HCT116 (cell line): Measurements from ENCODE around the gene CHCT1. TPM values are rescaled to one million over a fixed set of nuclear protein-coding genes. Genes with fewer than 3 reads are reported as not detected.

Experiments used
- ATAC-seq: fragments of 200-7000 bp; cut with Tn5 transposase; 2 replicates; pipeline ENCODE4 v1.9.1; 2020; ENCODE audit warnings: mild to moderate bottlenecking, moderate library complexity
- BruUV-seq: library from RNA; stranded (reverse); fragments of 400-500 nt; replicated peaks from 2 replicates; lab custom pipeline; 2021; lab: Mats Ljungman, UMichigan
- CTCF ChIA-PET: fragments of 300-600 bp; sonication (Branson Sonifier 250); formaldehyde crosslinking; loops from one replicate; lab custom pipeline; 2021; ENCODE audit warnings: antibody characterized with exemption; lab: Charles Lee
- POLR2A ChIA-PET: fragments of 300-600, 350-600 bp; sonication (Branson Sonifier 250); formaldehyde crosslinking; loops from one replicate; lab custom pipeline; 2021; ENCODE audit warnings: antibody characterized with exemption; lab: Charles Lee
- RAD21 ChIA-PET, 2 experiments: fragments of 300-600 bp; sonication (Branson Sonifier 250); formaldehyde crosslinking; loops; one replicate each; lab custom pipeline; 2023; ENCODE audit warnings: low total read pairs in 2 of 2; ENCODE audit not compliant: uncharacterized antibody in 2 of 2, unreplicated experiment in 2 of 2, low non-redundant PET in 1 of 2; lab: Charles Lee
- DNase-seq: peaks from one replicate; pipeline ENCODE4 v3.0.0-alpha.2; 2010; ENCODE audit warnings: low read depth, low spot score
- H2AFZ ChIP-seq: fragments of 200-600 bp; shearing (Covaris generic), sonication (generic); 2 replicates; pipeline ENCODE4 v1.6.1; 2017; ENCODE audit warnings: low read depth, mixed run types, mixed read lengths, antibody characterized with exemption, low read length; ENCODE audit not compliant: poor library complexity, severe bottlenecking
- H3K27ac ChIP-seq: 2 replicates; pipeline ENCODE4 v1.5.1; 2012; ENCODE audit warnings: low read depth, low read length
- H3K27me3 ChIP-seq: fragments of 200-600 bp; sonication (generic); 2 replicates; pipeline ENCODE4 v1.6.1; 2016; ENCODE audit warnings: mixed run types, low read length, mixed read lengths; ENCODE audit not compliant: insufficient read depth
- H3K36me3 ChIP-seq, 2 experiments: fragments of 200-500 bp in 1 of 2; fragments of 200-600 bp in 1 of 2; sonication (Bioruptor generic) in 1 of 2; sonication (generic) in 1 of 2; 2 replicates each; pipeline versions ENCODE4 v1.5.1 to v1.6.1; 2014 to 2016; ENCODE audit warnings: low read length in 2 of 2, inconsistent platforms in 1 of 2, mixed read lengths in 1 of 2, mixed run types in 1 of 2; ENCODE audit not compliant: insufficient read depth in 2 of 2, control insufficient read depth in 1 of 2
- H3K4me1 ChIP-seq, 2 experiments: fragments of 200-600 bp in 1 of 2; sonication (generic) in 1 of 2; 2 replicates each; pipeline versions ENCODE4 v1.5.1 to v1.6.1; 2012 to 2017; ENCODE audit warnings: low read length in 2 of 2, inconsistent platforms in 1 of 2, mild to moderate bottlenecking in 1 of 2, mixed read lengths in 1 of 2, mixed run types in 1 of 2, moderate library complexity in 1 of 2; ENCODE audit not compliant: insufficient read depth in 2 of 2, control insufficient read depth in 1 of 2
- H3K4me2 ChIP-seq: fragments of 200-600 bp; sonication (generic); 2 replicates; pipeline ENCODE4 v1.6.1; 2017; ENCODE audit warnings: mixed run types, low read length, mixed read lengths
- H3K4me3 ChIP-seq, 2 experiments: fragments of 200-600 bp in 1 of 2; sonication (generic) in 1 of 2; replicated peaks in 1 of 2; 2 replicates each; pipeline ENCODE4 v1.5.1; 2011 to 2016; ENCODE audit warnings: low read length in 2 of 2, control low read depth in 1 of 2, low read depth in 1 of 2, mild to moderate bottlenecking in 1 of 2, mixed read lengths in 1 of 2, mixed run types in 1 of 2
- H3K79me2 ChIP-seq: fragments of 200-600 bp; sonication (generic); 2 replicates; pipeline ENCODE4 v1.6.1; 2017; ENCODE audit warnings: mild to moderate bottlenecking, mixed run types, low read length, moderate library complexity, mixed read lengths; ENCODE audit not compliant: insufficient read depth
- H3K9ac ChIP-seq: fragments of 200-600 bp; sonication (generic); 2 replicates; pipeline ENCODE4 v1.6.1; 2016; ENCODE audit warnings: low read length, mixed read lengths
- H3K9me2 ChIP-seq: fragments of 200-600 bp; sonication (generic), shearing (Covaris generic); 2 replicates; pipeline ENCODE4 v1.6.1; 2017; ENCODE audit warnings: mixed run types, mild to moderate bottlenecking, moderate library complexity; ENCODE audit not compliant: insufficient read depth
- H3K9me3 ChIP-seq, 2 experiments: fragments of 200-500 bp in 1 of 2; fragments of 200-600 bp in 1 of 2; sonication (Bioruptor generic) in 1 of 2; sonication (generic) in 1 of 2; 2 replicates each; pipeline ENCODE4 v1.6.1; 2014 to 2017; ENCODE audit warnings: low read length in 2 of 2, mixed read lengths in 2 of 2, inconsistent platforms in 1 of 2, low read depth in 1 of 2, mild to moderate bottlenecking in 1 of 2, mixed run types in 1 of 2, moderate library complexity in 1 of 2; ENCODE audit not compliant: control insufficient read depth in 1 of 2, insufficient read depth in 1 of 2
- H4K20me1 ChIP-seq: fragments of 200-600 bp; sonication (generic), shearing (Covaris generic); 2 replicates; pipeline ENCODE4 v1.6.1; 2017; ENCODE audit warnings: mixed run types, mild to moderate bottlenecking, moderate library complexity; ENCODE audit not compliant: insufficient read depth
- CBX3 ChIP-seq: IDR thresholded peaks from 2 replicates; pipeline ENCODE4 v1.6.1; 2012; ENCODE audit warnings: low read depth
- EGR1 ChIP-seq: IDR thresholded peaks from 2 replicates; pipeline ENCODE4 v1.6.1; 2012; ENCODE audit warnings: low read depth
- ELF1 ChIP-seq: IDR thresholded peaks from 2 replicates; pipeline ENCODE4 v1.6.1; 2012; ENCODE audit warnings: low read depth, borderline replicate concordance
- EZH2phosphoT487 ChIP-seq: fragments of 200-600 bp; IDR thresholded peaks from 2 replicates; pipeline ENCODE4 v1.6.1; 2018; ENCODE audit warnings: antibody characterized with exemption, borderline replicate concordance
- FOSL1 ChIP-seq: IDR thresholded peaks from 2 replicates; pipeline ENCODE4 v1.6.1; 2012; ENCODE audit warnings: low read depth
- JUND ChIP-seq: IDR thresholded peaks from 2 replicates; pipeline ENCODE4 v1.6.1; 2012
- POLR2AphosphoS5 ChIP-seq: IDR thresholded peaks from 2 replicates; pipeline ENCODE4 v1.6.1; 2011; ENCODE audit warnings: mild to moderate bottlenecking, low read depth, low read length, moderate library complexity
- TCF7L2 ChIP-seq: IDR thresholded peaks from 2 replicates; pipeline ENCODE4 v1.7.0; 2011; ENCODE audit warnings: borderline replicate concordance, inconsistent platforms; ENCODE audit not compliant: insufficient read depth, insufficient read length; ENCODE audit errors: extremely low read depth
- ZFX ChIP-seq: fragments of 450-650 bp; IDR thresholded peaks from 2 replicates; pipeline ENCODE4 v1.6.1; 2017
- intact Hi-C: fragments of 100-400 bp; cut with micrococcal nuclease; formaldehyde crosslinking; loops from 2 replicates; pipeline ENCODE4 v1.10.0; 2022
- total RNA-seq: library from RNA; stranded (reverse); gene quantifications from one replicate; pipeline ENCODE4 v1.2.1, GENCODE V29; 2021; ENCODE audit not compliant: unreplicated experiment
- TF ChIP-seq, protein P1 (sequence below): IDR thresholded peaks from 2 replicates; pipeline ENCODE4 v1.6.1; 2012
- TF ChIP-seq, protein P2 (sequence below): IDR thresholded peaks from 2 replicates; pipeline ENCODE4 v1.6.1; 2012; ENCODE audit warnings: low read depth

The CHCT1 gene
- total RNA-seq, 1 experiment from 2014 or later = not detected

- POLR2A ChIA-PET = no interaction called here
- no TSS peak for BruUV-seq
- TF ChIP-seq EZH2phosphoT487 = no peak
- TF ChIP-seq, protein P1, sequence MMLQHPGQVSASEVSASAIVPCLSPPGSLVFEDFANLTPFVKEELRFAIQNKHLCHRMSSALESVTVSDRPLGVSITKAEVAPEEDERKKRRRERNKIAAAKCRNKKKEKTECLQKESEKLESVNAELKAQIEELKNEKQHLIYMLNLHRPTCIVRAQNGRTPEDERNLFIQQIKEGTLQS = no peak
- TF ChIP-seq, protein P2, sequence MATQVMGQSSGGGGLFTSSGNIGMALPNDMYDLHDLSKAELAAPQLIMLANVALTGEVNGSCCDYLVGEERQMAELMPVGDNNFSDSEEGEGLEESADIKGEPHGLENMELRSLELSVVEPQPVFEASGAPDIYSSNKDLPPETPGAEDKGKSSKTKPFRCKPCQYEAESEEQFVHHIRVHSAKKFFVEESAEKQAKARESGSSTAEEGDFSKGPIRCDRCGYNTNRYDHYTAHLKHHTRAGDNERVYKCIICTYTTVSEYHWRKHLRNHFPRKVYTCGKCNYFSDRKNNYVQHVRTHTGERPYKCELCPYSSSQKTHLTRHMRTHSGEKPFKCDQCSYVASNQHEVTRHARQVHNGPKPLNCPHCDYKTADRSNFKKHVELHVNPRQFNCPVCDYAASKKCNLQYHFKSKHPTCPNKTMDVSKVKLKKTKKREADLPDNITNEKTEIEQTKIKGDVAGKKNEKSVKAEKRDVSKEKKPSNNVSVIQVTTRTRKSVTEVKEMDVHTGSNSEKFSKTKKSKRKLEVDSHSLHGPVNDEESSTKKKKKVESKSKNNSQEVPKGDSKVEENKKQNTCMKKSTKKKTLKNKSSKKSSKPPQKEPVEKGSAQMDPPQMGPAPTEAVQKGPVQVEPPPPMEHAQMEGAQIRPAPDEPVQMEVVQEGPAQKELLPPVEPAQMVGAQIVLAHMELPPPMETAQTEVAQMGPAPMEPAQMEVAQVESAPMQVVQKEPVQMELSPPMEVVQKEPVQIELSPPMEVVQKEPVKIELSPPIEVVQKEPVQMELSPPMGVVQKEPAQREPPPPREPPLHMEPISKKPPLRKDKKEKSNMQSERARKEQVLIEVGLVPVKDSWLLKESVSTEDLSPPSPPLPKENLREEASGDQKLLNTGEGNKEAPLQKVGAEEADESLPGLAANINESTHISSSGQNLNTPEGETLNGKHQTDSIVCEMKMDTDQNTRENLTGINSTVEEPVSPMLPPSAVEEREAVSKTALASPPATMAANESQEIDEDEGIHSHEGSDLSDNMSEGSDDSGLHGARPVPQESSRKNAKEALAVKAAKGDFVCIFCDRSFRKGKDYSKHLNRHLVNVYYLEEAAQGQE = no peak
- TF ChIP-seq ELF1 = no peak
- TF ChIP-seq EGR1 = no peak
- no peak for TF ChIP-seq TCF7L2
- no peak for TF ChIP-seq JUND
- TF ChIP-seq ZFX = no peak
- no peak for TF ChIP-seq POLR2AphosphoS5
- no peak for TF ChIP-seq CBX3
- no peak for TF ChIP-seq FOSL1
- intact Hi-C loops = no loop called here
- no peak overlapping the region for H3K4me3 ChIP-seq
- no peak overlapping the region for H2AFZ ChIP-seq
- no peaks in the 10 kb centered on the region for H3K4me1 ChIP-seq
- RAD21 ChIA-PET = no interaction called here
- no peak for ATAC-seq
- no peak overlapping the region for H3K27ac ChIP-seq
- no peak for DNase-seq
- H3K9me2 ChIP-seq = no peaks in the 10 kb centered on the region
- CTCF ChIA-PET = no interaction called here
- no peak overlapping the region for H3K9ac ChIP-seq
- no peaks in the 10 kb centered on the region for H4K20me1 ChIP-seq
- H3K4me2 ChIP-seq = no peak overlapping the region
- H3K36me3 ChIP-seq = peaks cover 9 to 45% of the 10 kb centered on the region in 2 experiments; a peak in 3 of 4 replicates
- H3K27me3 ChIP-seq = no peaks in the 10 kb centered on the region
- no peaks in the 10 kb centered on the region for H3K79me2 ChIP-seq
- H3K9me3 ChIP-seq = no peaks in the 10 kb centered on the region
Measured at GRCh38 chr17:60457148-60457547, 34.9 kb downstream of the CHCT1 start.
